GM12891 (cell line): ENCODE results near the gene ART3.

Experiments
- PAX5 ChIP-seq: IDR thresholded peaks from 2 replicates; pipeline ENCODE4 v1.6.1; 2011; ENCODE audit warnings: low read length, moderate library complexity, mild to moderate bottlenecking; ENCODE audit not compliant: insufficient read depth, severe bottlenecking
- POLR2A ChIP-seq: IDR thresholded peaks from 2 replicates; pipeline ENCODE4 v1.6.1; 2011; ENCODE audit warnings: low read depth, low read length, control low read depth
- POLR2AphosphoS5 ChIP-seq: IDR thresholded peaks from 2 replicates; pipeline ENCODE4 v1.6.1; 2011; ENCODE audit warnings: low read depth, low read length, control low read depth
- POU2F2 ChIP-seq: IDR thresholded peaks from 2 replicates; pipeline ENCODE4 v1.6.1; 2011; ENCODE audit warnings: low read depth, mild to moderate bottlenecking, control low read depth, low read length, moderate library complexity
- SPI1 ChIP-seq: IDR thresholded peaks from 2 replicates; pipeline ENCODE4 v1.6.1; 2011; ENCODE audit warnings: low read depth, low read length, control low read depth
- TAF1 ChIP-seq: IDR thresholded peaks from 2 replicates; pipeline ENCODE4 v1.6.1; 2011; ENCODE audit warnings: low read depth, low read length, control low read depth

DNA sequence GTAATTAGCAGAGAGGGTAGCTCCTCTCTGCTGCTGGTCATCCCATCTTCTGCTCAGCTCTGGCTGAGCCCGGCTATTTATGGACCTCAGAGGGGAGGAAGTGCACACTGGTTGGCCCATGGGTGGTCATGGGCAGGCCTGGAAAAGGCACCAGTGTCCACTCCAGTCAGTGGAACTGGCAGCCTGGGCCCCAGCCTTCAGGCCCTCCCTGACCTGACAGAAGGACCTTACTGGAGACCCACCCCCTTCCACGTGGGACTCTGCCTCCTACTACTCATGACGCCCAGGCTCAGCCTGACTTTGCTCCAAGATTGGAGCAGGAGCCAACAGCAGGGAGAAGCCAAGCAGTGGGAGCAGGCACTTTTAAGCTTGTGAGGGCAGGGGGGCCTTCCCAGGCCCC is 8.0 kb upstream of the ART3 start:
- TF ChIP-seq POLR2AphosphoS5, result no peak
- TF ChIP-seq POU2F2, result no peak
- TF ChIP-seq POLR2A, result no peak
- no peak for TF ChIP-seq SPI1
- no peak for TF ChIP-seq TAF1
- no peak for TF ChIP-seq PAX5
